BLaER1 (cell line): ENCODE data around the gene BOC.

Experiments used
- H3K27ac ChIP-seq: shearing (Covaris generic); formaldehyde crosslinking; 2 replicates; pipeline ENCODE4 v1.8.1; 2022
- H3K27me3 ChIP-seq: shearing (Covaris generic); formaldehyde crosslinking; 2 replicates; pipeline ENCODE4 v1.8.1; 2022
- H3K36me3 ChIP-seq: shearing (Covaris generic); formaldehyde crosslinking; 2 replicates; pipeline ENCODE4 v1.8.1; 2022
- H3K4me1 ChIP-seq: shearing (Covaris generic); formaldehyde crosslinking; 2 replicates; pipeline ENCODE4 v1.8.1; 2022
- H3K4me2 ChIP-seq: shearing (Covaris generic); formaldehyde crosslinking; 2 replicates; pipeline ENCODE4 v1.8.1; 2022
- H3K4me3 ChIP-seq: shearing (Covaris generic); formaldehyde crosslinking; 2 replicates; pipeline ENCODE4 v1.8.1; 2022
- H3K9ac ChIP-seq: shearing (Covaris generic); formaldehyde crosslinking; 2 replicates; pipeline ENCODE4 v1.8.1; 2022
- H3K9me3 ChIP-seq: shearing (Covaris generic); formaldehyde crosslinking; 2 replicates; pipeline ENCODE4 v1.8.1; 2022
- H4K20me1 ChIP-seq: shearing (Covaris generic); formaldehyde crosslinking; 2 replicates; pipeline ENCODE4 v1.8.1; 2022
- Cebpa-rat ChIP-seq: shearing (Covaris generic); IDR thresholded peaks from 2 replicates; pipeline ENCODE4 v1.8.1; 2022

Gene BOC

GRCh38 chr3:113186566-113186965 lies 24.8 kb upstream of the BOC start:
- H3K27ac ChIP-seq: no peak overlapping the region
- H3K4me2 ChIP-seq: no peak overlapping the region

GRCh38 chr3:113193288-113193687 lies 18.1 kb upstream of the BOC start:
- H3K9ac ChIP-seq: no peak overlapping the region

More at GRCh38 chr3:113186566-113186965, 24.8 kb upstream of the BOC start:
- Histone ChIP-seq H3K36me3 (no peaks in the 10 kb centered on the region), H3K9me3 (peaks cover 23% of the 10 kb centered on the region), H3K4me1 (no peaks in the 10 kb centered on the region), H3K4me3 (no peak overlapping the region), H4K20me1 (no peaks in the 10 kb centered on the region), H3K9ac (no peak overlapping the region), H3K27me3 (no peaks in the 10 kb centered on the region)
- TF ChIP-seq Cebpa-rat: no peak

GRCh38 chr3:113193719-113194118 lies 17.6 kb upstream of the BOC start:
- no peaks in the 10 kb centered on the region for H3K27me3 ChIP-seq
- no peak for TF ChIP-seq Cebpa-rat
- H3K27ac ChIP-seq: no peak overlapping the region
- no peak overlapping the region for H3K9ac ChIP-seq
- no peaks in the 10 kb centered on the region for H3K4me1 ChIP-seq
- H4K20me1 ChIP-seq: no peaks in the 10 kb centered on the region
- H3K4me3 ChIP-seq: no peak overlapping the region
- H3K9me3 ChIP-seq: peaks cover 10% of the 10 kb centered on the region
- no peak overlapping the region for H3K4me2 ChIP-seq
- H3K36me3 ChIP-seq: no peaks in the 10 kb centered on the region

More at GRCh38 chr3:113193288-113193687, 18.1 kb upstream of the BOC start:
- H4K20me1 ChIP-seq: no peaks in the 10 kb centered on the region
- no peak overlapping the region for H3K27ac ChIP-seq
- H3K4me1 ChIP-seq: no peaks in the 10 kb centered on the region
- no peaks in the 10 kb centered on the region for H3K27me3 ChIP-seq
- TF ChIP-seq Cebpa-rat: no peak
- H3K4me3 ChIP-seq: no peak overlapping the region
- peaks cover 14% of the 10 kb centered on the region for H3K9me3 ChIP-seq
- no peak overlapping the region for H3K4me2 ChIP-seq
- no peaks in the 10 kb centered on the region for H3K36me3 ChIP-seq

- TF ChIP-seq Cebpa-rat: no peak
- Histone ChIP-seq H3K27ac (no peak overlapping the region), H3K9ac (no peak overlapping the region), H3K9me3 (no peaks in the 10 kb centered on the region), H3K4me3 (no peak overlapping the region), H3K4me1 (no peaks in the 10 kb centered on the region), H3K36me3 (no peaks in the 10 kb centered on the region), H3K27me3 (no peaks in the 10 kb centered on the region), H3K4me2 (no peak overlapping the region), H4K20me1 (no peaks in the 10 kb centered on the region)
Observed at GRCh38 chr3:113194823-113195401, 16.4 kb upstream of the BOC start.

- TF ChIP-seq Cebpa-rat: no peak
- Histone ChIP-seq H3K4me1 (no peaks in the 10 kb centered on the region), H4K20me1 (no peaks in the 10 kb centered on the region)
Observed at GRCh38 chr3:113200351-113200750, 11.0 kb upstream of the BOC start.

GRCh38 chr3:113200946-113201345 lies 10.4 kb upstream of the BOC start:
- TF ChIP-seq Cebpa-rat: peak; percentile 84; the same call in 1 of the 2 replicates

More at GRCh38 chr3:113200351-113200750, 11.0 kb upstream of the BOC start:
- Histone ChIP-seq H3K36me3 (no peaks in the 10 kb centered on the region), H3K9me3 (no peaks in the 10 kb centered on the region), H3K4me2 (no peak overlapping the region), H3K4me3 (no peak overlapping the region), H3K27ac (no peak overlapping the region), H3K9ac (no peak overlapping the region), H3K27me3 (no peaks in the 10 kb centered on the region)

GRCh38 chr3:113204371-113204770 lies 7.0 kb upstream of the BOC start:
- no peak for TF ChIP-seq Cebpa-rat
- H3K9me3 ChIP-seq: no peaks in the 10 kb centered on the region
- H3K27ac ChIP-seq: no peak overlapping the region
- no peaks in the 10 kb centered on the region for H4K20me1 ChIP-seq
- no peaks in the 10 kb centered on the region for H3K27me3 ChIP-seq
- H3K4me2 ChIP-seq: no peak overlapping the region
- no peaks in the 10 kb centered on the region for H3K36me3 ChIP-seq
- no peak overlapping the region for H3K4me3 ChIP-seq
- no peak overlapping the region for H3K9ac ChIP-seq
- no peaks in the 10 kb centered on the region for H3K4me1 ChIP-seq

More at GRCh38 chr3:113200946-113201345, 10.4 kb upstream of the BOC start:
- Histone ChIP-seq H3K27me3 (no peaks in the 10 kb centered on the region), H4K20me1 (no peaks in the 10 kb centered on the region), H3K36me3 (no peaks in the 10 kb centered on the region), H3K4me3 (no peak overlapping the region), H3K9ac (no peak overlapping the region), H3K27ac (no peak overlapping the region), H3K4me1 (no peaks in the 10 kb centered on the region), H3K9me3 (no peaks in the 10 kb centered on the region), H3K4me2 (no peak overlapping the region)

GRCh38 chr3:113205481-113205880 lies 5.9 kb upstream of the BOC start:
- no peaks in the 10 kb centered on the region for H4K20me1 ChIP-seq
- no peak overlapping the region for H3K4me2 ChIP-seq
- H3K27ac ChIP-seq: no peak overlapping the region
- no peaks in the 10 kb centered on the region for H3K36me3 ChIP-seq
- H3K4me3 ChIP-seq: no peak overlapping the region
- no peak for TF ChIP-seq Cebpa-rat
- H3K9ac ChIP-seq: no peak overlapping the region
- no peaks in the 10 kb centered on the region for H3K4me1 ChIP-seq
- no peaks in the 10 kb centered on the region for H3K9me3 ChIP-seq
- peaks cover 8% of the 10 kb centered on the region for H3K27me3 ChIP-seq

GRCh38 chr3:113210604-113211329 lies 590 bp upstream of the BOC start:
- peaks cover 48% of the 10 kb centered on the region for H3K27me3 ChIP-seq
- no peaks in the 10 kb centered on the region for H3K4me1 ChIP-seq
- no peaks in the 10 kb centered on the region for H4K20me1 ChIP-seq
- no peak overlapping the region for H3K9ac ChIP-seq
- peaks cover 27% of the 10 kb centered on the region for H3K9me3 ChIP-seq
- H3K27ac ChIP-seq: no peak overlapping the region
- H3K4me2 ChIP-seq: no peak overlapping the region
- no peak overlapping the region for H3K4me3 ChIP-seq
- no peaks in the 10 kb centered on the region for H3K36me3 ChIP-seq
- no peak for TF ChIP-seq Cebpa-rat

GRCh38 chr3:113212150-113212843 lies 940 bp downstream of the BOC start:
- Histone ChIP-seq H3K4me3 (peak overlapping the region; percentile 28; the same call in 1 of the 2 replicates), H3K27ac (no peak overlapping the region), H4K20me1 (no peaks in the 10 kb centered on the region), H3K4me1 (no peaks in the 10 kb centered on the region), H3K4me2 (peak overlapping the region; percentile 12; the same call in 1 of the 2 replicates), H3K9me3 (peaks cover 27% of the 10 kb centered on the region), H3K9ac (no peak overlapping the region), H3K27me3 (peaks cover 48% of the 10 kb centered on the region), H3K36me3 (no peaks in the 10 kb centered on the region)
- no peak for TF ChIP-seq Cebpa-rat
